ENCODE measurements around the gene TMEM245.

The TMEM245 gene

DNA sequence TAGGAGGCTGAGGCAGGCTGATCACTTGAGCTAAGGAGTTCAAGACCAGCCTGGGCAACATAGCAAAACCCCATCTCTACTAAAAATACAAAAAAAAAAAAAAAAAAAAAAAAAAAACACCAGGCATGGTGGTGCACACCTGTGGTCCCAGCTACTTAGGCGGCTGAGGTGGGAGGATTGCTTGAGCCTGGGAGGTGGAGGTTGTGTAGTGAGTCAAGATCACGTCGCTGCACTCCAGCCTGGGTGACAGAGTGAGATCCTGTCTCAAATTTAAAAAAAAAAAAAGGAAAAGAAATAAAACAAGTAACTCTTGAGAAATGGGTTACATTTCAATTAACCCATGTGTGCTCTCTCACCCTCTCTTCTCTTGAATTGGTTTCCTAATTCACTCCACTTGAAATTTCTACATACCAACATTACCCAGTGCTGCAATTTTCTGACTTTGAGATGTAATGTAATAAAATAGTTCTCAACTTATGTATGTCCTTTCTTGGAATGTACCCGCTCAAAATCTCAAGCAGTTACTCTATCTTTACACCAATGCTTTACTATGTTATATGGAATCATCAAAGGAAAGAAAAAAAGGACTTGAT is 35.8 kb downstream of the TMEM245 start:
- Histone ChIP-seq H3K27ac (ENCODE audit: low read depth, low read length) (no peak overlapping the region), H4K20me1 (ENCODE audit: control insufficient read depth, insufficient read depth, low read depth, low read length) (no peaks in the 10 kb centered on the region), H3K9me3 (ENCODE audit: control insufficient read depth, insufficient read depth, low read length) (no peaks in the 10 kb centered on the region), H3K79me2 (ENCODE audit: control insufficient read depth, low read length) (peaks cover 4% of the 10 kb centered on the region; the same call in 1 of the 2 replicates), H3K36me3 (ENCODE audit: control insufficient read depth, low read length) (peaks cover 87% of the 10 kb centered on the region), H3K4me1 (ENCODE audit: control insufficient read depth, low read length) (no peaks in the 10 kb centered on the region), H3K4me2 (ENCODE audit: low read length) (no peak overlapping the region), H3K27me3 (ENCODE audit: control insufficient read depth, low read length) (no peaks in the 10 kb centered on the region), H3K9me2 (replicated peaks; ENCODE audit: control insufficient read depth, low read length) (no peaks in the 10 kb centered on the region), H3F3A (ENCODE audit: control insufficient read depth, insufficient read depth) (0 out of 2 replicates have a peak, but pooled peaks cover 3% of the 10 kb centered on the region), H3K4me3 (ENCODE audit: low read length) (no peak overlapping the region)
- TF ChIP-seq, protein P1, sequence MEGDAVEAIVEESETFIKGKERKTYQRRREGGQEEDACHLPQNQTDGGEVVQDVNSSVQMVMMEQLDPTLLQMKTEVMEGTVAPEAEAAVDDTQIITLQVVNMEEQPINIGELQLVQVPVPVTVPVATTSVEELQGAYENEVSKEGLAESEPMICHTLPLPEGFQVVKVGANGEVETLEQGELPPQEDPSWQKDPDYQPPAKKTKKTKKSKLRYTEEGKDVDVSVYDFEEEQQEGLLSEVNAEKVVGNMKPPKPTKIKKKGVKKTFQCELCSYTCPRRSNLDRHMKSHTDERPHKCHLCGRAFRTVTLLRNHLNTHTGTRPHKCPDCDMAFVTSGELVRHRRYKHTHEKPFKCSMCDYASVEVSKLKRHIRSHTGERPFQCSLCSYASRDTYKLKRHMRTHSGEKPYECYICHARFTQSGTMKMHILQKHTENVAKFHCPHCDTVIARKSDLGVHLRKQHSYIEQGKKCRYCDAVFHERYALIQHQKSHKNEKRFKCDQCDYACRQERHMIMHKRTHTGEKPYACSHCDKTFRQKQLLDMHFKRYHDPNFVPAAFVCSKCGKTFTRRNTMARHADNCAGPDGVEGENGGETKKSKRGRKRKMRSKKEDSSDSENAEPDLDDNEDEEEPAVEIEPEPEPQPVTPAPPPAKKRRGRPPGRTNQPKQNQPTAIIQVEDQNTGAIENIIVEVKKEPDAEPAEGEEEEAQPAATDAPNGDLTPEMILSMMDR (IDR thresholded peaks at IDR 0.05; ENCODE audit: low read depth, low read length, poor library complexity, severe bottlenecking), result no peak
- no peak for TF ChIP-seq EZH2phosphoT487 (IDR thresholded peaks at IDR 0.05; ENCODE audit: borderline replicate concordance, low read length)

DNA sequence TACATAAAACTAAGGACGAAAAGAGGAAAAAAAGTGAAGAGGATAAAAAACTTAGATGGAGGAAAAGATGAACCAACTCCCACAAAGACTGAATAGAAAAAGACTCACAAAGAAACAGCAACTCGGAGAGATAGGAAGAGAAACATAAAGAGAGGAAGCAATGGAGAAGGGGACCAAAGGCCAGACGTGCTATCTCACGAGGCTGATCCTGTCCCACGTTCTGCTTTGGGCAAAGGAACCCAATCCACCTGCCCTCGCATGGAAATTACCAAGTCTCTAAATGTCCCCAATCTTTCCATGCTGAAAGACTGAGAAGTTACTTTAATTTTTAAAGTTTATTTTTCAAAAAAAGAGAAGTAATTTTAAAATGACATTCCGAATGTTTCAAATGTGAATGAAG is 36.6 kb downstream of the TMEM245 start:
- Histone ChIP-seq H3K36me3 (ENCODE audit: control insufficient read depth, low read length) (peaks cover 88% of the 10 kb centered on the region), H3K79me2 (ENCODE audit: control insufficient read depth, low read length) (peaks cover 4% of the 10 kb centered on the region; the same call in 1 of the 2 replicates), H3K27ac (ENCODE audit: low read depth, low read length) (no peak overlapping the region), H4K20me1 (ENCODE audit: control insufficient read depth, insufficient read depth, low read depth, low read length) (no peaks in the 10 kb centered on the region), H3K27me3 (ENCODE audit: control insufficient read depth, low read length) (no peaks in the 10 kb centered on the region), H3K9me3 (ENCODE audit: control insufficient read depth, insufficient read depth, low read length) (no peaks in the 10 kb centered on the region), H3K4me1 (ENCODE audit: control insufficient read depth, low read length) (no peaks in the 10 kb centered on the region), H3K4me2 (ENCODE audit: low read length) (no peak overlapping the region), H3K4me3 (ENCODE audit: low read length) (no peak overlapping the region), H3K9me2 (replicated peaks; ENCODE audit: control insufficient read depth, low read length) (no peaks in the 10 kb centered on the region), H3F3A (ENCODE audit: control insufficient read depth, insufficient read depth) (0 out of 2 replicates have a peak, but pooled peaks cover 3% of the 10 kb centered on the region)
- TF ChIP-seq EZH2phosphoT487 (IDR thresholded peaks at IDR 0.05; ENCODE audit: borderline replicate concordance, low read length), result no peak
- TF ChIP-seq, protein P1 (IDR thresholded peaks at IDR 0.05; ENCODE audit: low read depth, low read length, poor library complexity, severe bottlenecking), result no peak

DNA sequence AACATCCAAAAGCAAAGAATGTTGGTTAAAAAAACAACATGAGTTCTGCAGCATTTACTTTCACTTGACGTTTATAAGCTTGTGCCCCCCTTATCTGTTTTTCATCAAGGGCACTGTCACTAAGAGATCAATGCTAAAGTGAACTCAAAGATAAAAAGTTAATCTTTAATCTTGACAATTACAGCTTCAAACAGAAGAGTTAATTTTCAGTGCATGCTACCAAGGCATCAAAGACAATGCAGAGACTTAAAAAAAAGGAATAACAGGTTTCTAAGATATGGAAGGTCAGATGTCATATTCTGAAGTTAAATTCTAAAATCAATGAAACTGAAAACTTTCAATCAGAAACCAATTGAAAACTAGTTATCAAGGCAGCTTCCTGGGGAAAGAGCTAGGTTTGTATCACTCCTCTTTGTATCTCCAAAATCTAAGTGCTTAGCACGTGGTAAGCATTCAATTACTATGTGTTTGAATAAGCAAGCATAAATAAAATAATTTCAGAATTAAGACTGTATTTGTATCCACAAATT is 37.6 kb downstream of the TMEM245 start:
- Histone ChIP-seq H3K27me3 (ENCODE audit: control insufficient read depth, low read length) (no peaks in the 10 kb centered on the region), H3K4me3 (ENCODE audit: low read length) (no peak overlapping the region), H3K4me1 (ENCODE audit: control insufficient read depth, low read length) (no peaks in the 10 kb centered on the region), H3K36me3 (ENCODE audit: control insufficient read depth, low read length) (peaks cover 88% of the 10 kb centered on the region), H3K4me2 (ENCODE audit: low read length) (no peak overlapping the region), H3F3A (ENCODE audit: control insufficient read depth, insufficient read depth) (0 out of 2 replicates have a peak, but pooled peaks cover 3% of the 10 kb centered on the region), H3K27ac (ENCODE audit: low read depth, low read length) (no peak overlapping the region), H3K79me2 (ENCODE audit: control insufficient read depth, low read length) (peaks cover 2% of the 10 kb centered on the region; the same call in 1 of the 2 replicates), H3K9me3 (ENCODE audit: control insufficient read depth, insufficient read depth, low read length) (no peaks in the 10 kb centered on the region), H3K9me2 (replicated peaks; ENCODE audit: control insufficient read depth, low read length) (no peaks in the 10 kb centered on the region), H4K20me1 (ENCODE audit: control insufficient read depth, insufficient read depth, low read depth, low read length) (no peaks in the 10 kb centered on the region)
- TF ChIP-seq, protein P1 (IDR thresholded peaks at IDR 0.05; ENCODE audit: low read depth, low read length, poor library complexity, severe bottlenecking), result no peak
- no peak for TF ChIP-seq EZH2phosphoT487 (IDR thresholded peaks at IDR 0.05; ENCODE audit: borderline replicate concordance, low read length)

Measured in DOHH2 (cell line).